Measurements from ENCODE around the gene FKBP15.

DNA sequence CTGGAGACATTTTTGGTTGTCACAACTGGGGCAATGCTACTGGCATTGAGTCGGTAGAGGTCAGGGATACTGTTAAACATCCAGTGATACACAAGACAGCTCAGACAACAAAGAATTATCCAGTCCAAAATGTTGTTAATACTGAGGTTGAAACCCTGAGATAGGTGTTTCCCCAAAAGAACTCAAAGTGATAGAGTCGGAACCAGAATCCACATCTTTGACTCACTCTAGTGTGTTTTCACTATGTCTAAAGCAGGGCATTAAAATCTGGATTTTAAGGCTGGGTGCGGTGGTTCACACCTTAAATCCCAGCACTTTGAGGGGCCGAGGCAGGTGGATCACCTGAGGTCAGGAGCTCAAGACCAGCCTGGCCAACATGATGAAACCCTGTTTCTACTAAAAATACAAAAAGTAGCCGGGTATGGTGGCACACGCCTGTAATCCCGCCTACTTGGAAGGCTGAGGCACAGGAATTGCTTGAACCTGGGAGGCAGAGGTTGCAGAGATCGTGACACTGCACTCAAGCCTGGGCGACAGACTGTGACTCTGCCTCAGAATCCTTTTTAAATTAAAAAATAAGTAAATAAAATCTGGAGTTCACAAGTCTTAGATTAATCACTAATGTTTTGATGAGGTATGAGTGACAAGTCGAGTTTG, 17.3 kb upstream of the FKBP15 start:
- no peak for TF ChIP-seq POLR2A (IDR thresholded peaks at IDR 0.05; ENCODE audit: low read length)
- TF ChIP-seq GATA1 (IDR thresholded peaks at IDR 0.05; ENCODE audit: low read depth, low read length), result no peak

All from erythroblast (primary cell).